Measurements from ENCODE around the gene FAM234A. TPM values are rescaled to one million over a fixed set of nuclear protein-coding genes. Genes with fewer than 3 reads are reported as not detected.

Gene FAM234A
- total RNA-seq, 1 experiment from 2014 or later: 94.9 TPM

- Histone ChIP-seq H3K23me2 (ENCODE audit: insufficient read length, low read depth, low read length, poor library complexity, severe bottlenecking) (no peaks in the 10 kb centered on the region), H2BK12ac (ENCODE audit: insufficient read length, low read depth, low read length) (no peak overlapping the region), H2AFZ (ENCODE audit: low read length) (no peak overlapping the region), H4K91ac (ENCODE audit: insufficient read length, low read depth, low read length) (no peak overlapping the region), H3K79me1 (ENCODE audit: insufficient read depth, low read depth, low read length, poor library complexity, severe bottlenecking) (peaks cover 12% of the 10 kb centered on the region), H3K18ac (ENCODE audit: insufficient read length, low read depth, low read length) (no peak overlapping the region), H4K8ac (replicated peaks; ENCODE audit: insufficient read length, low read depth, low read length) (no peak overlapping the region), H2BK5ac (ENCODE audit: insufficient read length, low read length) (no peak overlapping the region), H4K20me1 (ENCODE audit: control insufficient read depth, insufficient read depth, insufficient read length) (no peaks in the 10 kb centered on the region), H3K79me2 (ENCODE audit: insufficient read depth, low read length) (no peaks in the 10 kb centered on the region; the same call in 1 of the 2 replicates), H3K4me1 (ENCODE audit: insufficient read depth, low read length) (no peaks in the 10 kb centered on the region), H3K4ac (ENCODE audit: low read depth, low read length) (no peak overlapping the region), H3K4me2 (ENCODE audit: insufficient read depth, insufficient read length, low read length) (no peak overlapping the region), H2BK120ac (ENCODE audit: low read depth, low read length, poor library complexity, severe bottlenecking) (no peak overlapping the region), H3K9ac (ENCODE audit: extremely low read depth, insufficient read length, low read length) (no peak overlapping the region), H3K27me3 (ENCODE audit: insufficient read depth, low read length) (no peaks in the 10 kb centered on the region), H3T11ph (ENCODE audit: low read length) (no peak overlapping the region), H3K27ac (ENCODE audit: insufficient read length, low read depth, low read length) (no peak overlapping the region), H3K56ac (ENCODE audit: insufficient read length, low read depth, low read length) (no peak overlapping the region), H3K9me3 (ENCODE audit: control insufficient read depth, low read depth, low read length) (no peaks in the 10 kb centered on the region), H2AK5ac (ENCODE audit: insufficient read length, low read length) (no peak overlapping the region), H3K23ac (ENCODE audit: insufficient read length, low read depth, low read length) (no peak overlapping the region), H3K14ac (ENCODE audit: insufficient read depth, low read length) (no peak overlapping the region), H2BK15ac (ENCODE audit: low read depth, low read length) (no peak overlapping the region), H4K5ac (ENCODE audit: insufficient read length, low read depth, low read length) (no peak overlapping the region), H2BK20ac (ENCODE audit: low read depth, low read length, poor library complexity, severe bottlenecking) (no peak overlapping the region)
- DNase-seq: no peak
- H3K27ac Mint-ChIP-seq: no peak overlapping the region
- no CpG with 5 or more reads among the region's 10 CpGs for WGBS (ENCODE audit: extremely low coverage, insufficient read length, low lambda C conversion rate)
- no peaks in the 10 kb centered on the region for H3K9me3 Mint-ChIP-seq
- TF ChIP-seq CTCF (conservative IDR thresholded peaks at IDR 0.05): no peak
- H3K36me3 Mint-ChIP-seq (ENCODE audit: insufficient read depth in 1 of 3, low read depth in 3 of 3): peaks cover 0 to 8% (median 3%) of the 10 kb centered on the region in 3 experiments; a peak in 5 of 7 replicates
- no peaks in the 10 kb centered on the region for H3K27me3 Mint-ChIP-seq (ENCODE audit: low read depth)
- H3K4me1 Mint-ChIP-seq: peaks cover 2 to 3% of the 10 kb centered on the region in 2 experiments; a peak in 3 of 4 replicates
- H3K4me3 Mint-ChIP-seq: no peak overlapping the region
Observed at GRCh38 chr16:242281-242680, 7.7 kb downstream of the FAM234A start.

Data from H9 (cell line).